Measurements from ENCODE around the gene MCRIP2.
"Not testable (repeated sequence)": the region's sequence is repeated elsewhere in the genome, so short reads cannot be mapped to it uniquely, and the experiment has no call there.

Gene MCRIP2

GRCh38 chr16:641326-642188, at the start of gene MCRIP2:
MCRIP2 (plus strand) TSS chr16:641828; CDS start chr16:641992, 164 bp downstream.
- DNase-seq = no peak

- no peak for DNase-seq
Observed at GRCh38 chr16:591892-592517, 49.6 kb upstream of the MCRIP2 start.

GRCh38 chr16:592518-593306, 48.9 kb upstream of the MCRIP2 start:
- DNase-seq = no peak

GRCh38 chr16:593406-593805, 48.2 kb upstream of the MCRIP2 start:
- DNase-seq = no peak

- no peak for DNase-seq
Observed at GRCh38 chr16:593807-594206, 47.8 kb upstream of the MCRIP2 start.

- DNase-seq = no peak
Observed at GRCh38 chr16:595094-595528, 46.5 kb upstream of the MCRIP2 start.

GRCh38 chr16:595942-596735, 45.5 kb upstream of the MCRIP2 start:
- no peak for DNase-seq

GRCh38 chr16:596736-597060, 44.9 kb upstream of the MCRIP2 start:
- DNase-seq = no peak

GRCh38 chr16:597655-598054, 44.0 kb upstream of the MCRIP2 start:
- DNase-seq = not testable (repeated sequence)

- no peak for DNase-seq
Observed at GRCh38 chr16:598823-599739, 42.5 kb upstream of the MCRIP2 start.

GRCh38 chr16:600781-601180, 40.8 kb upstream of the MCRIP2 start:
- DNase-seq = no peak

- no peak for DNase-seq
Observed at GRCh38 chr16:603933-604332, 37.7 kb upstream of the MCRIP2 start.

GRCh38 chr16:606656-607307, 34.8 kb upstream of the MCRIP2 start:
- DNase-seq = no peak

GRCh38 chr16:608019-608418, 33.6 kb upstream of the MCRIP2 start:
- DNase-seq = no peak

- no peak for DNase-seq
Observed at GRCh38 chr16:609316-609715, 32.3 kb upstream of the MCRIP2 start.

- no peak for DNase-seq
Observed at GRCh38 chr16:609984-610383, 31.6 kb upstream of the MCRIP2 start.

- DNase-seq = no peak
Observed at GRCh38 chr16:610513-611381, 30.9 kb upstream of the MCRIP2 start.

- no peak for DNase-seq
Observed at GRCh38 chr16:615122-615521, 26.5 kb upstream of the MCRIP2 start.

GRCh38 chr16:616733-617586, 24.7 kb upstream of the MCRIP2 start:
- DNase-seq = no peak
